GM12878 (cell line): ENCODE measurements around the gene CNDP1. TPM values are rescaled to one million over a fixed set of nuclear protein-coding genes. Genes with fewer than 3 reads are reported as not detected.

ENCODE experiments used
- ATF2 ChIP-seq: IDR thresholded peaks from 2 replicates; pipeline ENCODE4 v1.6.1; 2012; ENCODE audit warnings: low read length, inconsistent platforms
- ATF7 ChIP-seq: fragments of 450-650 bp; IDR thresholded peaks from 2 replicates; pipeline ENCODE4 v1.6.1; 2016; ENCODE audit warnings: low read depth, mild to moderate bottlenecking
- CREM ChIP-seq: IDR thresholded peaks from 2 replicates; pipeline ENCODE4 v1.6.1; 2014; ENCODE audit warnings: antibody characterized with exemption, low read depth
- EED ChIP-seq: sonication (generic); IDR thresholded peaks from 2 replicates; pipeline ENCODE4 v1.6.1; 2016; ENCODE audit warnings: antibody characterized with exemption, low read depth
- IRF3 ChIP-seq: fragments of 450-650 bp; IDR thresholded peaks from 2 replicates; pipeline ENCODE4 v1.6.1; 2014; ENCODE audit warnings: mild to moderate bottlenecking
- KAT2A ChIP-seq: conservative IDR thresholded peaks from 2 replicates; pipeline ENCODE4 v1.6.1; 2011; ENCODE audit warnings: low read depth, low read length; ENCODE audit not compliant: control insufficient read depth
- LARP7 ChIP-seq: fragments of 450-650 bp; IDR thresholded peaks from 2 replicates; pipeline ENCODE4 v1.6.1; 2017; ENCODE audit warnings: mild to moderate bottlenecking
- MLLT1 ChIP-seq: fragments of 450-650 bp; IDR thresholded peaks from 2 replicates; pipeline ENCODE4 v1.6.1; 2016; ENCODE audit warnings: mild to moderate bottlenecking
- MTA3 ChIP-seq: IDR thresholded peaks from 2 replicates; pipeline ENCODE4 v1.6.1; 2012; ENCODE audit warnings: low read length, inconsistent platforms, borderline replicate concordance
- NFIC ChIP-seq: IDR thresholded peaks from 2 replicates; pipeline ENCODE4 v1.6.1; 2012; ENCODE audit warnings: low read depth, mild to moderate bottlenecking, inconsistent platforms, low read length, moderate library complexity
- NFXL1 ChIP-seq: fragments of 450-650 bp; IDR thresholded peaks from 2 replicates; pipeline ENCODE4 v1.6.1; 2017; ENCODE audit warnings: antibody characterized with exemption, mild to moderate bottlenecking, borderline replicate concordance
- NFYB ChIP-seq: IDR thresholded peaks from 2 replicates; pipeline ENCODE4 v1.6.1; 2011; ENCODE audit warnings: low read depth, mild to moderate bottlenecking, low read length, improper control_type of control experiment, moderate library complexity; ENCODE audit not compliant: insufficient read depth
- NR2C1 ChIP-seq: fragments of 450-650 bp; IDR thresholded peaks from 2 replicates; pipeline ENCODE4 v1.6.1; 2017; ENCODE audit warnings: antibody characterized with exemption, mild to moderate bottlenecking, moderate library complexity
- NR2C2 ChIP-seq: IDR thresholded peaks from 2 replicates; pipeline ENCODE4 v1.6.1; 2011; ENCODE audit warnings: borderline replicate concordance, low read depth; ENCODE audit not compliant: control insufficient read depth, insufficient read length
- RAD21 ChIP-seq: IDR thresholded peaks from 2 replicates; pipeline ENCODE4 v1.6.1; 2011; ENCODE audit warnings: mild to moderate bottlenecking, low read depth, low read length, moderate library complexity; ENCODE audit not compliant: insufficient read depth
- SIX5 ChIP-seq: IDR thresholded peaks from 2 replicates; pipeline ENCODE4 v1.6.1; 2011; ENCODE audit warnings: mild to moderate bottlenecking, low read depth, low read length, moderate library complexity; ENCODE audit not compliant: severe bottlenecking
- SMAD5 ChIP-seq: IDR thresholded peaks from 2 replicates; pipeline ENCODE4 v1.6.1; 2016; ENCODE audit warnings: antibody characterized with exemption, low read depth
- SMC3 ChIP-seq: IDR thresholded peaks from 2 replicates; pipeline ENCODE4 v1.6.1; 2011; ENCODE audit warnings: low read length, improper control_type of control experiment, borderline replicate concordance
- SRF ChIP-seq, 2 experiments: IDR thresholded peaks; 2 replicates each; pipeline ENCODE4 v1.6.1; 2011; ENCODE audit warnings: low read depth in 2 of 2, low read length in 2 of 2, mild to moderate bottlenecking in 1 of 2, moderate library complexity in 1 of 2
- STAT3 ChIP-seq: IDR thresholded peaks from 2 replicates; pipeline ENCODE4 v1.6.1; 2011; ENCODE audit warnings: low read depth, low read length, improper control_type of control experiment
- TCF3 ChIP-seq: IDR thresholded peaks from 2 replicates; pipeline ENCODE4 v1.6.1; 2012; ENCODE audit warnings: low read depth, mild to moderate bottlenecking, low read length, borderline replicate concordance; ENCODE audit not compliant: insufficient read depth
- ZBED1 ChIP-seq: IDR thresholded peaks from 2 replicates; pipeline ENCODE4 v1.6.1; 2016; ENCODE audit warnings: borderline replicate concordance
- ZNF384 ChIP-seq: IDR thresholded peaks from 2 replicates; pipeline ENCODE4 v1.6.1; 2012; ENCODE audit warnings: low read depth, mild to moderate bottlenecking, low read length, improper control_type of control experiment, borderline replicate concordance
- ZNF687 ChIP-seq: fragments of 450-650 bp; IDR thresholded peaks from 2 replicates; pipeline ENCODE4 v1.6.1; 2017; ENCODE audit warnings: mild to moderate bottlenecking, moderate library complexity
- polyA plus RNA-seq, 11 experiments: library from polyadenylated mRNA; depleted of rRNA in 4 of 11; unstranded in 6 of 11; stranded (reverse) in 5 of 11; fragments of >200 nt; fragmentation: Nextera tagmentation in 4 of 11; fragmentation: Illumina TruSeq in 1 of 11; extraction: Ambion mirVana in 4 of 11; extraction: Trizol in 1 of 11; gene quantifications; 1 replicate in 1 of 11; 2 replicates in 10 of 11; pipeline versions ENCODE4 v1.2.1 to v1.2.3, GENCODE V29; 2011 to 2016; ENCODE audit warnings: inconsistent platforms in 2 of 11, missing spikeins in 2 of 11, low read depth in 1 of 11
- total RNA-seq, 4 experiments: library from RNA; depleted of rRNA in 3 of 4; stranded (reverse); fragments of >200 nt in 3 of 4; fragmentation: Illumina TruSeq in 1 of 4; extraction: Trizol in 1 of 4; gene quantifications; 2 replicates each; pipeline versions ENCODE4 v1.2.1 to v1.2.3, GENCODE V29; 2013 to 2021

The CNDP1 gene
- total and polyA plus RNA-seq, 10 of the 15 experiments (the other 5 are each of a cell fraction or from before 2014, with no cell fraction given), result 0.04 to 0.05 TPM; not detected in 8

DNA sequence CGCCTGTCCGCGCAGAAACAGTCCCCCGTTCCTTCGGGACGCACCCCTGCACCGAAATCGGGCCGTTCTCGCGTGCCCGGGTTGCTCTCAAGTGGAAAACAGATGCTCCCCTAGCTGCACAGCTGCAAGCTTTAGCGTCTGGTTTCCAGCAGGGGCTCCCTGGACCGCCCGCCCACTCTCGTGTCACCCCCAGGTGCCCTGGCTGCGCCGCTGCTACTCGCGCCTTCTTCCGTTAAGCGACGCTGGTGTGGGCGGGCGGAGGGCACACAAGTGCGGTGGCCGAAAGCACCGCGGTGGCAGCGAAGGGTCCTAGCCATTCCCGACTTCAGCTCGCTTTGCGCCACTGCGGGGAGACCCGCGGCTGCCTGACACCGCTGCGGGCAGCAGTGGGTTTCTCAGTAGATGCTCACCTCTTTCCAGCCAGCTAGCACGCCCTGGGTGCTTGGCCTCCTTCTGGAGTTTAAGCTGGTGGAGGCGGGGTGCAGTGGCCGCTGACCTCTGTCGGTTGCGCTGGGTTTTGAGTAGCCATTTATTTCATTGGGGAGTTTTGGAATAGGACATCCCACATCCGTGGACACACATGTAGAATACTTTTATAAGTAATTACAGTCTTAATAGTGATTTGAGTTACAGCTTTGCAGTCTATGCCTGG, 64.2 kb downstream of the CNDP1 start (continued):
- no peak for TF ChIP-seq NFYB
- TF ChIP-seq MTA3, result no peak
- peak; percentile 43; the same call in 1 of the 2 replicates for TF ChIP-seq ZBED1
- TF ChIP-seq SMC3, result peak; percentile 17; the same call in 1 of the 2 replicates
- 0 out of 2 replicates have a peak, but pooled peaks have one; percentile 28 for TF ChIP-seq MLLT1
- no peak for TF ChIP-seq SRF (IDR thresholded peaks at IDR 0.05; ENCODE audit: low read depth in 2 of 2, low read length in 2 of 2)
- 0 out of 2 replicates have a peak, but pooled peaks have one; percentile 32 for TF ChIP-seq CREM
- no peak for TF ChIP-seq IRF3
- TF ChIP-seq NFIC, result no peak
- TF ChIP-seq NR2C2, result no peak
- no peak for TF ChIP-seq ATF2
- no peak for TF ChIP-seq SIX5
- peak; percentile 69; the same call in 1 of the 2 replicates for TF ChIP-seq LARP7
- peak; percentile 32; the same call in 1 of the 2 replicates for TF ChIP-seq RAD21
- no peak for TF ChIP-seq SMAD5
- no peak for TF ChIP-seq NR2C1
- peak; percentile 73 for TF ChIP-seq TCF3
- no peak for TF ChIP-seq KAT2A
- no peak for TF ChIP-seq NFXL1
- no peak for TF ChIP-seq STAT3
- no peak for TF ChIP-seq ZNF687
- TF ChIP-seq EED, result peak; percentile 14; the same call in 1 of the 2 replicates
- no peak for TF ChIP-seq ZNF384
- no peak for TF ChIP-seq ATF7
